Neural progenitor cell (in vitro differentiated cells): ENCODE measurements around the gene RNF38. TPM values are rescaled to one million over a fixed set of nuclear protein-coding genes. Genes with fewer than 3 reads are reported as not detected.

Experiments
- DNase-seq: peaks from one replicate; pipeline ENCODE4 v3.0.0-alpha.2; 2016; ENCODE audit warnings: low spot score
- H2AFZ ChIP-seq: fragments of 200-600 bp; sonication (generic); replicated peaks from 2 replicates; pipeline ENCODE4 v1.6.1; 2016; ENCODE audit warnings: antibody characterized with exemption
- H3F3A ChIP-seq: fragments of 200-600 bp; sonication (generic); 2 replicates; pipeline ENCODE4 v1.6.1; 2016; ENCODE audit warnings: antibody characterized with exemption, low read depth
- H3K27ac ChIP-seq: fragments of 200-600 bp; sonication (generic); 2 replicates; pipeline ENCODE4 v1.5.1; 2016; ENCODE audit warnings: mild to moderate bottlenecking
- H3K27me3 ChIP-seq: fragments of 200-600 bp; sonication (generic); 2 replicates; pipeline ENCODE4 v1.6.1; 2016; ENCODE audit warnings: mild to moderate bottlenecking, moderate library complexity
- H3K36me3 ChIP-seq: fragments of 200-600 bp; sonication (generic); 2 replicates; pipeline ENCODE4 v1.5.1; 2016
- H3K4me1 ChIP-seq: fragments of 200-600 bp; sonication (generic); 2 replicates; pipeline ENCODE4 v1.6.1; 2016; ENCODE audit warnings: mixed run types
- H3K4me2 ChIP-seq: fragments of 200-600 bp; sonication (generic); 2 replicates; pipeline ENCODE4 v1.6.1; 2016
- H3K4me3 ChIP-seq: fragments of 200-600 bp; sonication (generic); 2 replicates; pipeline ENCODE4 v1.5.1; 2016
- H3K79me2 ChIP-seq: fragments of 200-600 bp; sonication (generic); 2 replicates; pipeline ENCODE4 v1.6.1; 2016; ENCODE audit warnings: low read depth
- H3K9ac ChIP-seq: fragments of 200-600 bp; sonication (generic); 2 replicates; pipeline ENCODE4 v1.6.1; 2016
- H3K9me3 ChIP-seq: fragments of 200-600 bp; sonication (generic); 2 replicates; pipeline ENCODE4 v1.5.1; 2016; ENCODE audit warnings: low read depth
- H4K20me1 ChIP-seq: fragments of 200-600 bp; sonication (generic); 2 replicates; pipeline ENCODE4 v1.6.1; 2016; ENCODE audit warnings: low read depth
- H3K27ac Mint-ChIP-seq: 3 replicates; pipeline ENCODE4 v1.8.0; 2021; ENCODE audit warnings: mixed read lengths
- H3K27me3 Mint-ChIP-seq: 2 replicates; pipeline ENCODE4 v1.8.0; 2022; ENCODE audit warnings: low read depth, mild to moderate bottlenecking, inconsistent platforms, moderate library complexity, mixed read lengths; ENCODE audit not compliant: insufficient read depth
- H3K36me3 Mint-ChIP-seq: 3 replicates; pipeline ENCODE4 v1.8.0; 2021; ENCODE audit warnings: mixed read lengths
- H3K4me1 Mint-ChIP-seq: 3 replicates; pipeline ENCODE4 v1.8.0; 2021; ENCODE audit warnings: mixed read lengths
- H3K4me3 Mint-ChIP-seq: 3 replicates; pipeline ENCODE4 v1.8.0; 2021; ENCODE audit warnings: mild to moderate bottlenecking, moderate library complexity, mixed read lengths
- H3K9me3 Mint-ChIP-seq: 3 replicates; pipeline ENCODE4 v1.8.0; 2020; ENCODE audit warnings: mixed read lengths
- EZH2 ChIP-seq: fragments of 200-600 bp; sonication (generic); IDR thresholded peaks from 2 replicates; pipeline ENCODE4 v1.6.1; 2017; ENCODE audit warnings: antibody characterized with exemption, mild to moderate bottlenecking, moderate library complexity
- EZH2phosphoT487 ChIP-seq: fragments of 200-600 bp; sonication (generic); IDR thresholded peaks from 2 replicates; pipeline ENCODE4 v1.6.1; 2017; ENCODE audit warnings: antibody characterized with exemption
- total RNA-seq: library from RNA; depleted of rRNA; stranded (reverse); fragments of >200 nt; gene quantifications from 2 replicates; pipeline ENCODE4 v1.2.3, GENCODE V29; 2015; ENCODE audit warnings: low replicate concordance
- TF ChIP-seq, protein P1 (sequence below): fragments of 200-600 bp; sonication (generic); IDR thresholded peaks from 2 replicates; pipeline ENCODE4 v1.5.1; 2017; ENCODE audit warnings: antibody characterized with exemption, mild to moderate bottlenecking

Gene RNF38
- total RNA-seq, 1 donor from 2014 or later, result 63.8 TPM

DNA sequence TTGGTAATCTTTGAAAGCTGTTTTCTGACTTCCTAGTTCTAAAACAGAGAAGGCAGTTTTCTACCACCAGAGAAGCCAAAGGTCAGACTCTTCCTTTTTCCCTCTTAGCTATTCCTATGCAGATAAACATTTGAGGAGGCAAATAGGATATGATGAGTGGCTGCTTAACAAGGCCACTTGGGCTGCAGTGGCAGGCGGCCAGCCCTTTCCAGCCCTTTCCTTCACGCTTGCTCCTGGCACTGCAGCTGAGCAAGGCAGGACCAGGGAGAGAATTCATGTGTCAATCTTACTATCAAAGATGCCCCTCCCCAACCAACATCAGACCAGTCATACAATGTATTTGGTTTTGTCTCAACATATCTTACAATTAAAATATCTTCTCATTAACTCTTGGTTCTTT, 36.8 kb upstream of the RNF38 start:
- H3K27ac Mint-ChIP-seq, result no peak overlapping the region
- no peak overlapping the region for H3K4me3 Mint-ChIP-seq
- Histone ChIP-seq H3K9me3 (no peaks in the 10 kb centered on the region), H3K79me2 (peaks cover 99% of the 10 kb centered on the region), H3K4me2 (no peak overlapping the region), H3K4me3 (no peak overlapping the region), H3F3A (peaks cover 19% of the 10 kb centered on the region), H3K4me1 (peaks cover 13% of the 10 kb centered on the region), H2AFZ (no peak overlapping the region), H3K27me3 (no peaks in the 10 kb centered on the region), H4K20me1 (peaks cover 81% of the 10 kb centered on the region), H3K36me3 (no peaks in the 10 kb centered on the region), H3K9ac (no peak overlapping the region), H3K27ac (peak overlapping the region; percentile 11)
- peaks cover 3% of the 10 kb centered on the region for H3K9me3 Mint-ChIP-seq
- no peak for TF ChIP-seq EZH2phosphoT487
- TF ChIP-seq, protein P1, sequence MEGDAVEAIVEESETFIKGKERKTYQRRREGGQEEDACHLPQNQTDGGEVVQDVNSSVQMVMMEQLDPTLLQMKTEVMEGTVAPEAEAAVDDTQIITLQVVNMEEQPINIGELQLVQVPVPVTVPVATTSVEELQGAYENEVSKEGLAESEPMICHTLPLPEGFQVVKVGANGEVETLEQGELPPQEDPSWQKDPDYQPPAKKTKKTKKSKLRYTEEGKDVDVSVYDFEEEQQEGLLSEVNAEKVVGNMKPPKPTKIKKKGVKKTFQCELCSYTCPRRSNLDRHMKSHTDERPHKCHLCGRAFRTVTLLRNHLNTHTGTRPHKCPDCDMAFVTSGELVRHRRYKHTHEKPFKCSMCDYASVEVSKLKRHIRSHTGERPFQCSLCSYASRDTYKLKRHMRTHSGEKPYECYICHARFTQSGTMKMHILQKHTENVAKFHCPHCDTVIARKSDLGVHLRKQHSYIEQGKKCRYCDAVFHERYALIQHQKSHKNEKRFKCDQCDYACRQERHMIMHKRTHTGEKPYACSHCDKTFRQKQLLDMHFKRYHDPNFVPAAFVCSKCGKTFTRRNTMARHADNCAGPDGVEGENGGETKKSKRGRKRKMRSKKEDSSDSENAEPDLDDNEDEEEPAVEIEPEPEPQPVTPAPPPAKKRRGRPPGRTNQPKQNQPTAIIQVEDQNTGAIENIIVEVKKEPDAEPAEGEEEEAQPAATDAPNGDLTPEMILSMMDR, result no peak
- TF ChIP-seq EZH2, result no peak
- peaks cover 11% of the 10 kb centered on the region for H3K4me1 Mint-ChIP-seq
- no peak for DNase-seq
- peaks cover 2% of the 10 kb centered on the region for H3K27me3 Mint-ChIP-seq
- H3K36me3 Mint-ChIP-seq, result peaks cover 11% of the 10 kb centered on the region

DNA sequence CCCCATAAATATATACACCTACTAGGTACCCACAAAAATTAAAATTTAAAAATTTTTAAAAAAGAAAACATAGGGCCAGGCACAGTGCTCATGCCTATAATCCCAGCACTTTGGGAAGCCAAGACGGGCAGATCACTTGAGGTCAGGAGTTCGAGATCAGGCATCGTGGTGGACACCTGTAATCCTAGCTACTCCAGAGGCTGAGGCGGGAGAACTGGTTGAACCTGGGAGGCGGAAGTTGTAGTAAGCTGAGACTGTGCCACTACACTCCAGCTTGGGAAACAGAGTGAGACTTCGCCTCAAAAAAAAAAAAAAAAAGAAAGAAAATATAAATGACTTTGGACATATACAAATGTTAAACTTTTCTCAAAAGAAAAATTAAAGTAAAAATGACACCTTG, 33.3 kb upstream of the RNF38 start:
- Mint-ChIP-seq H3K36me3 (peaks cover 5% of the 10 kb centered on the region), H3K4me3 (no peak overlapping the region), H3K27me3 (peaks cover 2% of the 10 kb centered on the region), H3K9me3 (no peaks in the 10 kb centered on the region), H3K4me1 (peaks cover 11% of the 10 kb centered on the region), H3K27ac (no peak overlapping the region)
- Histone ChIP-seq H3K79me2 (peaks cover 99% of the 10 kb centered on the region), H3K4me1 (peaks cover 14% of the 10 kb centered on the region), H4K20me1 (peaks cover 54% of the 10 kb centered on the region), H3K4me2 (no peak overlapping the region), H3K27me3 (no peaks in the 10 kb centered on the region), H3K4me3 (no peak overlapping the region), H3F3A (peaks cover 19% of the 10 kb centered on the region), H3K9ac (no peak overlapping the region), H3K36me3 (no peaks in the 10 kb centered on the region), H3K9me3 (no peaks in the 10 kb centered on the region), H2AFZ (no peak overlapping the region), H3K27ac (no peak overlapping the region)
- DNase-seq, result no peak
- TF ChIP-seq EZH2phosphoT487 (no peak), EZH2 (no peak)
- TF ChIP-seq, protein P1, result no peak

DNA sequence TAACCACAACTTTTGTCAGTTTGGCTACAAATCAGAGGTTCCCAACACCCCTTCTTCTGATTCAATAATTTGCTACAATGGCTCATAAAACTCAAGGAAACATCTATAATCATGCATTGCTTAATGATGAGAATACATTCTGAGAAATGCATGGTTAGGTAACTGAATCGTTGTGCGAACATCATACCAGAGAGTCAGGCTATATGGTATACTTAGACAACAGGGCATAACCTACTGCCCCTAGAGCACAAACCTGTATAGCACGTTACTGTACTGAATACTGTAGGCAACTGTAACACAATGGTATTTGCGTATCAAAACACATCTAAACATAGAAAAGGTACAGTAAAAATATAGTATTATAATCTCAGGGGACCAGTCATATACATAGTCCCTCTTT, 31.0 kb upstream of the RNF38 start:
- peaks cover 3% of the 10 kb centered on the region for H3K9me3 Mint-ChIP-seq
- Histone ChIP-seq H2AFZ (no peak overlapping the region), H3K9ac (no peak overlapping the region), H3K4me1 (peaks cover 12% of the 10 kb centered on the region), H3K27me3 (no peaks in the 10 kb centered on the region), H3K4me2 (no peak overlapping the region), H3K4me3 (no peak overlapping the region), H3F3A (peaks cover 7% of the 10 kb centered on the region), H4K20me1 (peaks cover 35% of the 10 kb centered on the region), H3K79me2 (peaks cover 97% of the 10 kb centered on the region), H3K36me3 (peaks cover 6% of the 10 kb centered on the region), H3K9me3 (no peaks in the 10 kb centered on the region), H3K27ac (no peak overlapping the region)
- H3K36me3 Mint-ChIP-seq, result peaks cover 11% of the 10 kb centered on the region
- peaks cover 2% of the 10 kb centered on the region for H3K27me3 Mint-ChIP-seq
- no peak for TF ChIP-seq EZH2
- TF ChIP-seq EZH2phosphoT487, result no peak
- TF ChIP-seq, protein P1, result no peak
- no peak overlapping the region for H3K4me3 Mint-ChIP-seq
- no peak overlapping the region for H3K27ac Mint-ChIP-seq
- H3K4me1 Mint-ChIP-seq, result peaks cover 6% of the 10 kb centered on the region
- no peak for DNase-seq
